ENCODE results near the gene HOXC11. TPM values are rescaled to one million over a fixed set of nuclear protein-coding genes. Genes with fewer than 3 reads are reported as not detected.
A peak's percentile ranks its signal among the peaks of the same experiment; 100 is the strongest.

Gene HOXC11
- total RNA-seq, 4 donors from 2014 or later: 3.1 to 3.7 (median 3.5) TPM

- H3K4me1 ChIP-seq: peaks cover 33% of the 10 kb centered on the region
- no peaks in the 10 kb centered on the region for H3K9me3 ChIP-seq
- H3K27ac ChIP-seq: no peak overlapping the region
- no peaks in the 10 kb centered on the region for H3K36me3 ChIP-seq
- WGBS: 73% methylated on average over 8 of the region's 12 CpGs
- no peak for DNase-seq (ENCODE audit: low spot score in 2 of 2)
- peaks cover 82% of the 10 kb centered on the region for H3K27me3 ChIP-seq
- no peak overlapping the region for H3K4me3 ChIP-seq
- no peak for TF ChIP-seq POLR2A (IDR thresholded peaks at IDR 0.05)
- TF ChIP-seq CTCF (IDR thresholded peaks at IDR 0.05): no peak
- no peak for TF ChIP-seq EP300 (IDR thresholded peaks at IDR 0.05)
- TF ChIP-seq POLR2AphosphoS5 (IDR thresholded peaks at IDR 0.05): no peak
Observed at GRCh38 chr12:53969588-53970259, 3.2 kb upstream of the HOXC11 start.

GRCh38 chr12:53970451-53970850 is 2.5 kb upstream of the HOXC11 start:
- no peak for DNase-seq (ENCODE audit: low spot score in 2 of 2)
- WGBS: 72% methylated on average over 4 of the region's 4 CpGs
- no peaks in the 10 kb centered on the region for H3K9me3 ChIP-seq
- H3K36me3 ChIP-seq: no peaks in the 10 kb centered on the region
- no peak overlapping the region for H3K4me3 ChIP-seq
- H3K27me3 ChIP-seq: peaks cover 82% of the 10 kb centered on the region
- TF ChIP-seq EP300 (IDR thresholded peaks at IDR 0.05): no peak
- TF ChIP-seq CTCF (IDR thresholded peaks at IDR 0.05): no peak
- no peak for TF ChIP-seq POLR2A (IDR thresholded peaks at IDR 0.05)
- no peak for TF ChIP-seq POLR2AphosphoS5 (IDR thresholded peaks at IDR 0.05)
- no peak overlapping the region for H3K27ac ChIP-seq
- H3K4me1 ChIP-seq: peaks cover 41% of the 10 kb centered on the region

- no peak for DNase-seq (ENCODE audit: low spot score in 2 of 2)
- no peak for TF ChIP-seq EP300 (IDR thresholded peaks at IDR 0.05)
- TF ChIP-seq POLR2AphosphoS5 (IDR thresholded peaks at IDR 0.05): no peak
- no peak for TF ChIP-seq POLR2A (IDR thresholded peaks at IDR 0.05)
- TF ChIP-seq CTCF (IDR thresholded peaks at IDR 0.05): no peak
- 86% methylated on average over 3 of the region's 3 CpGs for WGBS
- Histone ChIP-seq H3K36me3 (no peaks in the 10 kb centered on the region), H3K4me3 (no peak overlapping the region), H3K27ac (no peak overlapping the region), H3K9me3 (no peaks in the 10 kb centered on the region), H3K27me3 (peaks cover 82% of the 10 kb centered on the region), H3K4me1 (peaks cover 40% of the 10 kb centered on the region)
Observed at GRCh38 chr12:53971129-53971528, 1.8 kb upstream of the HOXC11 start.

- TF ChIP-seq POLR2AphosphoS5 (IDR thresholded peaks at IDR 0.05) (no peak), CTCF (IDR thresholded peaks at IDR 0.05) (no peak)
- Histone ChIP-seq H3K27ac (no peak overlapping the region), H3K27me3 (peaks cover 82% of the 10 kb centered on the region), H3K9me3 (no peaks in the 10 kb centered on the region), H3K4me3 (no peak overlapping the region), H3K36me3 (no peaks in the 10 kb centered on the region), H3K4me1 (peaks cover 46% of the 10 kb centered on the region)
- DNase-seq (ENCODE audit: low spot score in 2 of 2): no peak
- 60% methylated on average over 2 of the region's 2 CpGs for WGBS
Observed at GRCh38 chr12:53971686-53972085, 1.2 kb upstream of the HOXC11 start.

DNA sequence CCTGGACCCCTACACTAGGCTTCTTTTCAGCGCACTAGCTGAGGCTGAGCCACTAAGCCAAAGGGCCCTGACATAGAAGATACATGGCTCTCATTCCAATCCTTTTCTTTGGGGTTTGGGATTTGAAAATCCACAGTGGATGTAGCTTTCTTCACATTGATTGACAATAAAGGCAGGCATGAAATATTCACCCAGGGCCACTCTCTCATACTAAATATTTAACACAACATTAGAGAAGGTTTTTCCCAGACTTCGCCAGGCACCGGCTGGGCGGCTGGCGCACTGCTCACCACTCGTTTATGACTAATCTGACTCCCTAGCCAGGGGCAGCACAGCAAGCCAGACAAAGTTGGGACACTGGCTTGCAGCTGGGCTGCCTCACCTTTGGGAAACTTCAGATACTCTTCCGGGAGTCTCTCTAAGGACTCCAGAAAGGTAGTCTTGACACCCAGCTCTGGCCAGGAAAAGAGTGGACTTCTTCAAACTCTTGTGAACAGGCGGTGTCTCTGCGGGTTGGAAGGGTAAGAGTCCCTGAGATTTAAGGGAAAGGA is 699 bp upstream of the HOXC11 start:
- 41% methylated on average over 9 of the region's 9 CpGs for WGBS
- peak overlapping the region; percentile 65 for H3K4me3 ChIP-seq
- peaks cover 49% of the 10 kb centered on the region for H3K4me1 ChIP-seq
- TF ChIP-seq EP300 (IDR thresholded peaks at IDR 0.05) (no peak), CTCF (IDR thresholded peaks at IDR 0.05) (no peak)
- no peak for DNase-seq (ENCODE audit: low spot score in 2 of 2)
- H3K27me3 ChIP-seq: peaks cover 82% of the 10 kb centered on the region
- peak overlapping the region; percentile 84 for H3K27ac ChIP-seq
- no peaks in the 10 kb centered on the region for H3K9me3 ChIP-seq
- H3K36me3 ChIP-seq: no peaks in the 10 kb centered on the region
